Measurements from ENCODE around the gene STAC3. TPM values are rescaled to one million over a fixed set of nuclear protein-coding genes. Genes with fewer than 3 reads are reported as not detected.
A peak's percentile ranks its signal among the peaks of the same experiment; 100 is the strongest.
"Not testable (repeated sequence)": the region's sequence is repeated elsewhere in the genome, so short reads cannot be mapped to it uniquely, and the experiment has no call there.

Gene STAC3
- total RNA-seq, 1 donor from 2014 or later: 6.0 TPM

GRCh38 chr12:57278465-57279381 is 27.7 kb upstream of the STAC3 start:
- Histone ChIP-seq H3K4me1 (no peaks in the 10 kb centered on the region), H3K9me3 (no peaks in the 10 kb centered on the region), H3K27me3 (no peaks in the 10 kb centered on the region), H3K36me3 (peaks cover 73% of the 10 kb centered on the region), H3K27ac (no peak overlapping the region), H3K4me3 (no peak overlapping the region)
- DNase-seq: no peak
- no peak for TF ChIP-seq CTCF (IDR thresholded peaks at IDR 0.05)
- intact Hi-C loops (cut with DNase I): no loop called here
- ATAC-seq: no peak

GRCh38 chr12:57276935-57277563 is 26.1 kb upstream of the STAC3 start:
- ATAC-seq (no peak), DNase-seq (no peak)
- peak; percentile 19 for TF ChIP-seq CTCF (IDR thresholded peaks at IDR 0.05)
- no peaks in the 10 kb centered on the region for H3K9me3 ChIP-seq
- peaks cover 70% of the 10 kb centered on the region for H3K36me3 ChIP-seq
- no peak overlapping the region for H3K4me3 ChIP-seq
- H3K4me1 ChIP-seq: no peaks in the 10 kb centered on the region
- H3K27me3 ChIP-seq: no peaks in the 10 kb centered on the region
- intact Hi-C loops (cut with DNase I): no loop called here
- H3K27ac ChIP-seq: no peak overlapping the region

GRCh38 chr12:57276233-57276632 is 25.2 kb upstream of the STAC3 start:
- peaks cover 71% of the 10 kb centered on the region for H3K36me3 ChIP-seq
- DNase-seq; H3K4me3 ChIP-seq; H3K9me3 ChIP-seq; ATAC-seq; H3K27ac ChIP-seq; H3K27me3 ChIP-seq; H3K4me1 ChIP-seq; intact Hi-C loops (cut with DNase I): not testable (repeated sequence)

GRCh38 chr12:57273516-57273915 is 22.5 kb upstream of the STAC3 start:
- no peaks in the 10 kb centered on the region for H3K4me1 ChIP-seq
- H3K36me3 ChIP-seq: peaks cover 72% of the 10 kb centered on the region
- H3K9me3 ChIP-seq: no peaks in the 10 kb centered on the region
- intact Hi-C loops (cut with DNase I): no loop called here
- no peak overlapping the region for H3K27ac ChIP-seq
- H3K4me3 ChIP-seq: no peak overlapping the region
- TF ChIP-seq CTCF (IDR thresholded peaks at IDR 0.05): no peak
- DNase-seq (no peak), ATAC-seq (no peak)
- no peaks in the 10 kb centered on the region for H3K27me3 ChIP-seq

- H3K4me3 ChIP-seq: no peak overlapping the region
- H3K36me3 ChIP-seq: peaks cover 72% of the 10 kb centered on the region
- intact Hi-C loops (cut with DNase I): no loop called here
- H3K27me3 ChIP-seq: no peaks in the 10 kb centered on the region
- H3K9me3 ChIP-seq: no peaks in the 10 kb centered on the region
- no peaks in the 10 kb centered on the region for H3K4me1 ChIP-seq
- ATAC-seq (no peak), DNase-seq (no peak)
- no peak overlapping the region for H3K27ac ChIP-seq
- no peak for TF ChIP-seq CTCF (IDR thresholded peaks at IDR 0.05)
Observed at GRCh38 chr12:57272337-57273151, 21.6 kb upstream of the STAC3 start.
